SU-DHL-6 (cell line): ENCODE results near the gene PHACTR3.

Source experiments
- H2AFZ ChIP-seq: fragments of 200-600 bp; sonication (generic); 2 replicates; pipeline ENCODE4 v1.6.1; 2014; ENCODE audit warnings: low read depth, mild to moderate bottlenecking, moderate library complexity, mixed read lengths, antibody characterized with exemption, low read length; ENCODE audit not compliant: severe bottlenecking
- H3F3A ChIP-seq: fragments of 200-600 bp; shearing (Covaris generic); 2 replicates; pipeline ENCODE4 v1.6.0; 2016; ENCODE audit warnings: antibody characterized with exemption, mild to moderate bottlenecking; ENCODE audit not compliant: insufficient read depth
- H3K27ac ChIP-seq: fragments of 200-600 bp; sonication (generic); 2 replicates; pipeline ENCODE4 v1.5.1; 2016; ENCODE audit warnings: low read depth, mild to moderate bottlenecking, low read length, moderate library complexity, mixed read lengths
- H3K27me3 ChIP-seq: fragments of 200-600 bp; sonication (generic), shearing (Covaris generic); 2 replicates; pipeline ENCODE4 v1.6.0; 2014; ENCODE audit warnings: mild to moderate bottlenecking, low read length
- H3K36me3 ChIP-seq: fragments of 200-600 bp; sonication (generic); 2 replicates; pipeline ENCODE4 v1.6.1; 2014; ENCODE audit warnings: mild to moderate bottlenecking, low read length, mixed read lengths
- H3K4me2 ChIP-seq: fragments of 300-600, 200-600 bp; shearing (Covaris generic), sonication (generic); 2 replicates; pipeline ENCODE4 v1.6.0; 2014; ENCODE audit warnings: low read length, low read depth, mild to moderate bottlenecking; ENCODE audit not compliant: poor library complexity, severe bottlenecking
- H3K4me3 ChIP-seq: fragments of 200-600 bp; sonication (generic); 2 replicates; pipeline ENCODE4 v1.5.1; 2014; ENCODE audit warnings: antibody characterized with exemption, low read length, mild to moderate bottlenecking, mixed read lengths; ENCODE audit not compliant: insufficient read depth, poor library complexity, severe bottlenecking
- H3K79me2 ChIP-seq: fragments of 200-600 bp; sonication (generic); 2 replicates; pipeline ENCODE4 v1.6.1; 2014; ENCODE audit warnings: mild to moderate bottlenecking, low read length, moderate library complexity; ENCODE audit not compliant: insufficient read depth
- H3K9ac ChIP-seq: fragments of 200-600 bp; sonication (generic); 2 replicates; pipeline ENCODE4 v1.7.0; 2014; ENCODE audit warnings: mild to moderate bottlenecking, low read length
- H3K9me2 ChIP-seq: fragments of 200-600 bp; sonication (generic); replicated peaks from 2 replicates; pipeline ENCODE4 v1.6.1; 2014; ENCODE audit warnings: low read length; ENCODE audit not compliant: insufficient read depth
- H3K9me3 ChIP-seq: fragments of 200-600 bp; sonication (generic); 2 replicates; pipeline ENCODE4 v1.6.1; 2014; ENCODE audit warnings: low read length, mixed read lengths; ENCODE audit not compliant: insufficient read depth
- H4K20me1 ChIP-seq: fragments of 200-600 bp; sonication (generic); 2 replicates; pipeline ENCODE4 v1.6.1; 2014; ENCODE audit warnings: low read depth, mild to moderate bottlenecking, antibody characterized with exemption, low read length, moderate library complexity, mixed read lengths
- EZH2phosphoT487 ChIP-seq: fragments of 200-600 bp; sonication (generic), shearing (Covaris generic); conservative IDR thresholded peaks from 2 replicates; pipeline ENCODE4 v1.6.1; 2018; ENCODE audit warnings: mild to moderate bottlenecking, antibody characterized with exemption, low read length, moderate library complexity, mixed read lengths
- TF ChIP-seq, protein P1 (sequence below): fragments of 200-600 bp; sonication (generic); IDR thresholded peaks from one replicate; pipeline ENCODE4 v1.5.1; 2017; ENCODE audit warnings: antibody characterized with exemption, mild to moderate bottlenecking, low read length, moderate library complexity; ENCODE audit not compliant: insufficient read depth, poor library complexity, severe bottlenecking

PHACTR3 gene

DNA sequence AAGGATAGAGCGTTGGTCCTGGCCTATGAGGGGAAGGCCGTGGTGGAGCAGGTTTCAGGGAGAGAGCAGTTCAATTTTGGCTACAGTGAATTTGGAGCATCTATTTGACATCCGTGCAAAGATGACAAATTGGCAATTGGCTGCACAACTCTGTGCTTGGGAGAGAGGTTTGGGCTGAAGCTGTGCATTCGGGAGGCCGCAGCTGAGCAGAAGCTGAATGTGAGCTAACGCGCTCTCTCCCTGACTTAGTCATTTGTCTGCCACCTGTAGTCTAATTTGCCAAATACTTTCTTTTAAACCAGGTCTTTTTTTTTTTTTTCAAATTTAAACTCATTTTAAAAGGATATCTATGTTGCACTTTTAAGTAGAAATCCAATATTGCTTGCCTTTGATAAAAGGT lies 78.8 kb downstream of the PHACTR3 start:
- no peaks in the 10 kb centered on the region for H3K9me3 ChIP-seq
- H3K4me2 ChIP-seq: no peak overlapping the region
- H3K27me3 ChIP-seq: no peaks in the 10 kb centered on the region; the same call in 1 of the 2 replicates
- H4K20me1 ChIP-seq: no peaks in the 10 kb centered on the region
- H3K9ac ChIP-seq: no peak overlapping the region
- no peaks in the 10 kb centered on the region for H3K79me2 ChIP-seq
- H3K27ac ChIP-seq: no peak overlapping the region
- H2AFZ ChIP-seq: no peak overlapping the region
- no peaks in the 10 kb centered on the region for H3K9me2 ChIP-seq
- H3K4me3 ChIP-seq: no peak overlapping the region
- H3F3A ChIP-seq: no peaks in the 10 kb centered on the region
- TF ChIP-seq, protein P1, sequence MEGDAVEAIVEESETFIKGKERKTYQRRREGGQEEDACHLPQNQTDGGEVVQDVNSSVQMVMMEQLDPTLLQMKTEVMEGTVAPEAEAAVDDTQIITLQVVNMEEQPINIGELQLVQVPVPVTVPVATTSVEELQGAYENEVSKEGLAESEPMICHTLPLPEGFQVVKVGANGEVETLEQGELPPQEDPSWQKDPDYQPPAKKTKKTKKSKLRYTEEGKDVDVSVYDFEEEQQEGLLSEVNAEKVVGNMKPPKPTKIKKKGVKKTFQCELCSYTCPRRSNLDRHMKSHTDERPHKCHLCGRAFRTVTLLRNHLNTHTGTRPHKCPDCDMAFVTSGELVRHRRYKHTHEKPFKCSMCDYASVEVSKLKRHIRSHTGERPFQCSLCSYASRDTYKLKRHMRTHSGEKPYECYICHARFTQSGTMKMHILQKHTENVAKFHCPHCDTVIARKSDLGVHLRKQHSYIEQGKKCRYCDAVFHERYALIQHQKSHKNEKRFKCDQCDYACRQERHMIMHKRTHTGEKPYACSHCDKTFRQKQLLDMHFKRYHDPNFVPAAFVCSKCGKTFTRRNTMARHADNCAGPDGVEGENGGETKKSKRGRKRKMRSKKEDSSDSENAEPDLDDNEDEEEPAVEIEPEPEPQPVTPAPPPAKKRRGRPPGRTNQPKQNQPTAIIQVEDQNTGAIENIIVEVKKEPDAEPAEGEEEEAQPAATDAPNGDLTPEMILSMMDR: no peak
- TF ChIP-seq EZH2phosphoT487: no peak
- H3K36me3 ChIP-seq: no peaks in the 10 kb centered on the region

DNA sequence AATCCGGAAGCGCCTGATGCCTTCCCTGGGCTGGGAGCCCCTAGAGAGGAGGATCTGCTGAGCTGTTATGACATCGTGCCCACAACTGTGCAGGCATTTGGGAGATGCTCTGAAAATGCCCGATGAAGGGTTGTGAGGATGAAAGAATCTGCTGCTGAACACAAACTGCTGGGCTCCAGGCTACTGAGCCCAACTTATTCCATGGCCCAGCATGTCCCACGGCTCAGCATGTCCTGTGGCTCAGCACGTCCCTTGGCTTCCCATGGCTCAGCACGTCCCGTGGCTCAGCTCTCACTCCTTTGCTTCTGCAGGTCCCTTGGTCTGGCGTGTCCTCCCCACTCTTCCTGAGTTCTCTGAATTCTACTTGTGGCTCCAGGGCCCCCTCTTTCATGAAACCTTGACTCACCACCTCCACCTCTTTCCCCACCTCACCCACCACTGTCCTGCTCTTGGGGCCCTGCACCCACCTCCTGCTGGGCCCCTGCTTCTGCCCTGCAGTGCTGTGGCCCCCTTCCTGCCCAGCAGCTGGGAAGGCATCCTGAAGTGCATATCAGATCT lies 80.4 kb downstream of the PHACTR3 start:
- no peak overlapping the region for H3K9ac ChIP-seq
- H3K4me2 ChIP-seq: no peak overlapping the region
- no peaks in the 10 kb centered on the region for H3K36me3 ChIP-seq
- no peaks in the 10 kb centered on the region for H3K9me3 ChIP-seq
- no peak overlapping the region for H3K27ac ChIP-seq
- no peak overlapping the region for H3K4me3 ChIP-seq
- H3K27me3 ChIP-seq: no peaks in the 10 kb centered on the region; the same call in 1 of the 2 replicates
- no peaks in the 10 kb centered on the region for H3F3A ChIP-seq
- no peaks in the 10 kb centered on the region for H3K79me2 ChIP-seq
- H3K9me2 ChIP-seq: no peaks in the 10 kb centered on the region
- no peak for TF ChIP-seq EZH2phosphoT487
- TF ChIP-seq, protein P1: no peak
- H4K20me1 ChIP-seq: no peaks in the 10 kb centered on the region
- H2AFZ ChIP-seq: no peak overlapping the region

DNA sequence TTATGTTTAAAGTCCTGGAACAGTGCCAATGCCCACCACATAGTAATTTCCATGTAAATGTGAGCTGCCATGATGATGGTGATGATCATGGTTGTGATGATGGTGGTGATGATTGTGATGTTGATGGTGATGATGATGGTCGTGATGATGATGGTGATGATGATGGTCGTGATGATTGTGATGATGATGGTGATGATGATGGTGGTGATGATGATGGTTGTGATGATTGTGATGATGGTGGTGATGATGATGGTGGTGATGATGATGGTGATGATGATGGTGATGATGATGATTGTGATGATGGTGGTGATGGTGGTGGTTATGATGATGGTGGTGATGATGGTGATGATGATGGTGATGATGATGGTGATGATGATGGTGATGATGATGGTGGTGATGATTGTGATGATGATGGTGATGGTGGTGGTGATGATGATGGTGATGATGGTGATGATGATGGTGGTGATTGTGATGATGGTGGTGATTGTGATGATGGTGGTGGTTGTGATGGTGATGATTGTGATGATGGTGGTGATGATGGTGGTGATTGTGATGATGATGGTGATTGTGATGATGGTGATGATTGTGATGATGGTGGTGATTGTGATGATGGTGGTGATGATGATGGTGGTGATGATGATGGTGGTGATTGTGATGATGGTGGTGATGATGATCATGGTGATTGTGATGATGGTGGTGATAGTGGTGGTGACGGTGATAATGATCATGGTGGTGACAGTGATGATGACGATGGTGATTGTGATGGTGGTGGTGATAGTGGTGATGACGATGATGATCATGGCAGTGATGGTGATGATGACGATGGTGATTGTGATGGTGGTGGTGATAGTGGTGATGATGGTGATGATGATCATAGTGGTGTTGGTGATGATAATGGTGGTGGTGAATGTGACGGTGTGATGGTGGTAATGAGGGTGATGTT lies 82.3 kb downstream of the PHACTR3 start:
- Histone ChIP-seq H3F3A (no peaks in the 10 kb centered on the region), H3K27me3 (no peaks in the 10 kb centered on the region; the same call in 1 of the 2 replicates), H3K27ac (no peak overlapping the region), H3K9me3 (no peaks in the 10 kb centered on the region), H2AFZ (no peak overlapping the region), H3K9ac (no peak overlapping the region), H3K36me3 (no peaks in the 10 kb centered on the region), H3K4me2 (no peak overlapping the region), H3K4me3 (no peak overlapping the region), H3K9me2 (no peaks in the 10 kb centered on the region), H4K20me1 (no peaks in the 10 kb centered on the region), H3K79me2 (no peaks in the 10 kb centered on the region)
- TF ChIP-seq, protein P1: no peak
- no peak for TF ChIP-seq EZH2phosphoT487
